ENCODE measurements around the gene TMED7.

Gene TMED7

GRCh38 chr5:115616472-115616871 is 9.4 kb downstream of the TMED7 start:
- Histone ChIP-seq H3K18ac (ENCODE audit: low read length) (no peak overlapping the region), H3K9ac (ENCODE audit: low read length) (no peak overlapping the region), H4K5ac (ENCODE audit: low read length) (no peak overlapping the region), H2BK15ac (replicated peaks; ENCODE audit: low read depth) (no peak overlapping the region), H3K56ac (ENCODE audit: low read length) (no peak overlapping the region), H3K79me2 (ENCODE audit: control insufficient read depth, insufficient read depth, low read length) (peaks cover 2% of the 10 kb centered on the region), H3K4ac (ENCODE audit: low read depth, low read length) (no peak overlapping the region), H3K36me3 (ENCODE audit: control insufficient read depth, insufficient read depth, low read length) (peaks cover 3% of the 10 kb centered on the region), H2AK5ac (ENCODE audit: low read length) (no peak overlapping the region), H3K79me1 (ENCODE audit: low read length) (peaks cover 3% of the 10 kb centered on the region), H3K27ac (ENCODE audit: low read depth, low read length) (no peak overlapping the region), H3K4me2 (ENCODE audit: low read length) (no peak overlapping the region), H3K23ac (ENCODE audit: low read length) (no peak overlapping the region), H3K4me3 (ENCODE audit: low read length) (no peak overlapping the region), H2BK120ac (ENCODE audit: low read depth, low read length) (no peak overlapping the region), H4K8ac (ENCODE audit: low read depth, low read length) (no peak overlapping the region), H3K4me1 (ENCODE audit: control insufficient read depth, low read depth, low read length) (no peaks in the 10 kb centered on the region), H2BK5ac (ENCODE audit: low read length) (no peak overlapping the region), H3K27me3 (ENCODE audit: insufficient read depth, low read length, poor library complexity) (no peaks in the 10 kb centered on the region)
- no peak for DNase-seq

DNA sequence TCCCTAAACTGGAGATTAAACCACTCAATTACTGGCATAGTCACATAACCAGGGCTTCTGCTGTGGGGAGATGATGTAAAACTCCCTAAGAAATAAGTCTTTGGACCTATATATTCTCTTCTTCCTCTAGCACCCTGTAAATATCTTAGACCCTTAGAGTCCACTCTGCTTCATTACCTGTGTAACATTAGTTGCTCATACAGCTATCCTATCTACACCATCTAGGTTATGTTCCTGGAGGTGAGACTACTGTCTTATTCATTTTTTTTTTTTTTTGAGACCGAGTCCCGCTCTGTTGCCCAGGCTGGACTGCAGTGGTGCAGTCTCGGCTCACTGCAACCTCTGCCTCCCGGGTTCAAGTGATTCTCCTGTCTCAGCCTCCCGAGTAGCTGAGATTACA is 14.0 kb downstream of the TMED7 start:
- Histone ChIP-seq H3K23ac (ENCODE audit: low read length) (no peak overlapping the region), H3K27ac (ENCODE audit: low read depth, low read length) (no peak overlapping the region), H3K36me3 (ENCODE audit: control insufficient read depth, insufficient read depth, low read length) (no peaks in the 10 kb centered on the region), H3K9ac (ENCODE audit: low read length) (no peak overlapping the region), H2AK5ac (ENCODE audit: low read length) (no peak overlapping the region), H3K4me1 (ENCODE audit: control insufficient read depth, low read depth, low read length) (no peaks in the 10 kb centered on the region), H3K18ac (ENCODE audit: low read length) (no peak overlapping the region), H2BK120ac (ENCODE audit: low read depth, low read length) (no peak overlapping the region), H3K79me1 (ENCODE audit: low read length) (no peaks in the 10 kb centered on the region), H3K79me2 (ENCODE audit: control insufficient read depth, insufficient read depth, low read length) (no peaks in the 10 kb centered on the region), H4K5ac (ENCODE audit: low read length) (no peak overlapping the region), H2BK15ac (replicated peaks; ENCODE audit: low read depth) (no peak overlapping the region), H3K27me3 (ENCODE audit: insufficient read depth, low read length, poor library complexity) (no peaks in the 10 kb centered on the region), H3K4ac (ENCODE audit: low read depth, low read length) (no peak overlapping the region), H3K4me3 (ENCODE audit: low read length) (no peak overlapping the region), H2BK5ac (ENCODE audit: low read length) (no peak overlapping the region), H3K56ac (ENCODE audit: low read length) (no peak overlapping the region), H3K4me2 (ENCODE audit: low read length) (no peak overlapping the region), H4K8ac (ENCODE audit: low read depth, low read length) (no peak overlapping the region)
- WGBS (ENCODE audit: extremely low coverage, insufficient coverage, low lambda C conversion rate), result no CpG with 5 or more reads among the region's 5 CpGs
- no peak for DNase-seq

DNA sequence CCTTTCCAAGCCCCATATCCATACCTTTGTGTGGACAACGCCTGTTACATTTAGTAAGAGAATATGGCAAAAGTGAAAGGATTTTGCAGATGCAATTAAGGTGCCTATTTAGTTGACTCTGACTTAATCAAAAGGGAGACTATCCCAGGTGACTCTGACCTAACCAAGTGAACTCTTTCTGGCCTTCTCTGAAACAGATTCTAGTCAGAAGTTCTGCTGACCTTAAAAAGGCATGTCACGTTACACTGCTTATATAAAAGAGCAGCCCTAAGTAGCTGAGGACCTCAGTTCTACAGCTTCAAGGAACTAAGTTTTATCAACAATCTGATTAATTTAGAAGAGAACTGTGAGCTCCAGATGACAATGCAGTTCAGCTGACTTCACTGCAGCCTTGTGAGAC is 17.9 kb downstream of the TMED7 start:
- no peak overlapping the region for H2BK15ac ChIP-seq (replicated peaks; ENCODE audit: low read depth)
- H3K27me3 ChIP-seq (ENCODE audit: insufficient read depth, low read length, poor library complexity), result no peaks in the 10 kb centered on the region
- H2AK5ac ChIP-seq (ENCODE audit: low read length), result no peak overlapping the region
- no peaks in the 10 kb centered on the region for H3K79me1 ChIP-seq (ENCODE audit: low read length)
- no peak overlapping the region for H3K4me3 ChIP-seq (ENCODE audit: low read length)
- no peak overlapping the region for H3K4ac ChIP-seq (ENCODE audit: low read depth, low read length)
- no peak overlapping the region for H3K56ac ChIP-seq (ENCODE audit: low read length)
- no peaks in the 10 kb centered on the region for H3K36me3 ChIP-seq (ENCODE audit: control insufficient read depth, insufficient read depth, low read length)
- no peak overlapping the region for H3K18ac ChIP-seq (ENCODE audit: low read length)
- no peak overlapping the region for H4K5ac ChIP-seq (ENCODE audit: low read length)
- no peak overlapping the region for H3K4me2 ChIP-seq (ENCODE audit: low read length)
- no peak overlapping the region for H4K8ac ChIP-seq (ENCODE audit: low read depth, low read length)
- no peak overlapping the region for H3K27ac ChIP-seq (ENCODE audit: low read depth, low read length)
- H2BK5ac ChIP-seq (ENCODE audit: low read length), result no peak overlapping the region
- no peak overlapping the region for H3K23ac ChIP-seq (ENCODE audit: low read length)
- no peak overlapping the region for H3K9ac ChIP-seq (ENCODE audit: low read length)
- no peak for DNase-seq
- H3K79me2 ChIP-seq (ENCODE audit: control insufficient read depth, insufficient read depth, low read length), result no peaks in the 10 kb centered on the region
- H3K4me1 ChIP-seq (ENCODE audit: control insufficient read depth, low read depth, low read length), result no peaks in the 10 kb centered on the region
- H2BK120ac ChIP-seq (ENCODE audit: low read depth, low read length), result no peak overlapping the region
- WGBS (ENCODE audit: extremely low coverage, insufficient coverage, low lambda C conversion rate), result no CpG with 5 or more reads among the region's 2 CpGs

GRCh38 chr5:115605436-115605835 is 20.4 kb downstream of the TMED7 start:
- Histone ChIP-seq H3K23ac (ENCODE audit: low read length) (no peak overlapping the region), H3K27ac (ENCODE audit: low read depth, low read length) (no peak overlapping the region), H2AK5ac (ENCODE audit: low read length) (no peak overlapping the region), H3K18ac (ENCODE audit: low read length) (no peak overlapping the region), H3K27me3 (ENCODE audit: insufficient read depth, low read length, poor library complexity) (no peaks in the 10 kb centered on the region), H3K56ac (ENCODE audit: low read length) (no peak overlapping the region), H3K4ac (ENCODE audit: low read depth, low read length) (no peak overlapping the region), H3K9ac (ENCODE audit: low read length) (no peak overlapping the region), H4K5ac (ENCODE audit: low read length) (no peak overlapping the region), H3K79me2 (ENCODE audit: control insufficient read depth, insufficient read depth, low read length) (no peaks in the 10 kb centered on the region), H2BK120ac (ENCODE audit: low read depth, low read length) (no peak overlapping the region), H3K4me2 (ENCODE audit: low read length) (no peak overlapping the region), H2BK5ac (ENCODE audit: low read length) (no peak overlapping the region), H2BK15ac (replicated peaks; ENCODE audit: low read depth) (no peak overlapping the region), H3K36me3 (ENCODE audit: control insufficient read depth, insufficient read depth, low read length) (no peaks in the 10 kb centered on the region), H3K79me1 (ENCODE audit: low read length) (no peaks in the 10 kb centered on the region), H4K8ac (ENCODE audit: low read depth, low read length) (no peak overlapping the region), H3K4me3 (ENCODE audit: low read length) (no peak overlapping the region), H3K4me1 (ENCODE audit: control insufficient read depth, low read depth, low read length) (no peaks in the 10 kb centered on the region)
- DNase-seq, result no peak
- WGBS (ENCODE audit: extremely low coverage, insufficient coverage, low lambda C conversion rate), result no CpG with 5 or more reads among the region's 3 CpGs

DNA sequence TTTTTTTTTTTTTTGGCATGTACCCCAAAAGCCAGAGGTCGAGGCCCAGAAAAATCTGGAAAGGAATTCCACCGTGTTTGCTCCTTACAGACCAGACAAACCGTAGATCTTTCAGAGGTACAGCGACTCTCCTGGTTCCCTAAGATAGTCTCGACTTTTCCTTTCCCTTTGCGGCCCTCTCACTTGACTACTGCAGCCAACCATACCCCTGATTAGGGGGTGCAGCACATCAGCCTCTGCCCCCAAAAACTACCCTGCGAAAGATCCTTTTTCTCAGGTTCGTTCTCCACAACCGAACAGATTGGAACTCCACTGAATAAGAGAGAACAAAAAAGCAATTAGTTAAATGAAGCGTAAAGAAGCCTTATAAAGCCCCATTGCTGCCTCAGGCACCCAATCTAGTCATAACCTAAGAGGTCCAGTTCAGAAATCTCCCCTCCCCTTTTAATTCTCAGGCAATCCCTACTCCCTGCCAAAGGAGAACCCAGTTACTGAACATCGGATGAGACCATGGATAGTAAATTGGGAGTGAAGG is 23.2 kb downstream of the TMED7 start:
- H3K27me3 ChIP-seq (ENCODE audit: insufficient read depth, low read length, poor library complexity), result no peaks in the 10 kb centered on the region
- no peak overlapping the region for H3K4ac ChIP-seq (ENCODE audit: low read depth, low read length)
- H3K4me2 ChIP-seq (ENCODE audit: low read length), result no peak overlapping the region
- peak overlapping the region; percentile 77 for H3K9ac ChIP-seq (ENCODE audit: low read length)
- no peak for DNase-seq
- WGBS (ENCODE audit: extremely low coverage, insufficient coverage, low lambda C conversion rate), result no CpG with 5 or more reads among the region's 11 CpGs
- no peaks in the 10 kb centered on the region for H3K36me3 ChIP-seq (ENCODE audit: control insufficient read depth, insufficient read depth, low read length)
- H3K4me1 ChIP-seq (ENCODE audit: control insufficient read depth, low read depth, low read length), result no peaks in the 10 kb centered on the region
- H4K5ac ChIP-seq (ENCODE audit: low read length), result no peak overlapping the region
- H2BK15ac ChIP-seq (replicated peaks; ENCODE audit: low read depth), result no peak overlapping the region
- no peak overlapping the region for H2AK5ac ChIP-seq (ENCODE audit: low read length)
- H3K23ac ChIP-seq (ENCODE audit: low read length), result no peak overlapping the region
- no peaks in the 10 kb centered on the region for H3K79me2 ChIP-seq (ENCODE audit: control insufficient read depth, insufficient read depth, low read length)
- no peak overlapping the region for H2BK5ac ChIP-seq (ENCODE audit: low read length)
- peak overlapping the region; percentile 17 for H3K56ac ChIP-seq (ENCODE audit: low read length)
- H3K27ac ChIP-seq (ENCODE audit: low read depth, low read length), result no peak overlapping the region
- H4K8ac ChIP-seq (ENCODE audit: low read depth, low read length), result no peak overlapping the region
- H2BK120ac ChIP-seq (ENCODE audit: low read depth, low read length), result no peak overlapping the region
- no peak overlapping the region for H3K4me3 ChIP-seq (ENCODE audit: low read length)
- no peaks in the 10 kb centered on the region for H3K79me1 ChIP-seq (ENCODE audit: low read length)
- no peak overlapping the region for H3K18ac ChIP-seq (ENCODE audit: low read length)
